ACC112 (cell line): Measurements from ENCODE around the gene CKS1B.
A peak's percentile ranks its signal among the peaks of the same experiment; 100 is the strongest.

ENCODE experiments used
- H2AFZ ChIP-seq: fragments of 200-600 bp; sonication (generic); one replicate; pipeline ENCODE4 v1.6.0; 2017; ENCODE audit warnings: antibody characterized with exemption, low read length; ENCODE audit not compliant: unreplicated experiment
- H3K27ac ChIP-seq: fragments of 200-600 bp; sonication (generic); 2 replicates; pipeline ENCODE4 v1.5.1; 2014; ENCODE audit warnings: low read depth, mild to moderate bottlenecking, antibody characterized with exemption, low read length, moderate library complexity
- H3K27me3 ChIP-seq: fragments of 200-600 bp; sonication (generic); 2 replicates; pipeline ENCODE4 v1.6.1; 2014; ENCODE audit warnings: mild to moderate bottlenecking, antibody characterized with exemption, low read length, moderate library complexity, mixed read lengths; ENCODE audit not compliant: insufficient read depth
- H3K36me3 ChIP-seq: fragments of 200-600 bp; sonication (generic); 2 replicates; pipeline ENCODE4 v1.6.1; 2016; ENCODE audit warnings: mild to moderate bottlenecking, antibody characterized with exemption, low read length, moderate library complexity, mixed read lengths; ENCODE audit not compliant: insufficient read depth
- H3K4me1 ChIP-seq: fragments of 200-600 bp; sonication (generic); one replicate; pipeline ENCODE4 v1.6.1; 2016; ENCODE audit warnings: low read length, mixed read lengths; ENCODE audit not compliant: insufficient read depth, unreplicated experiment, control insufficient read depth
- H3K4me3 ChIP-seq: fragments of 200-600 bp; sonication (generic); 2 replicates; pipeline ENCODE4 v1.5.1; 2014; ENCODE audit warnings: mild to moderate bottlenecking, low read depth, low read length
- H3K79me2 ChIP-seq: fragments of 200-600 bp; sonication (generic); one replicate; pipeline ENCODE4 v1.6.0; 2016; ENCODE audit warnings: low read length; ENCODE audit not compliant: control insufficient read depth, unreplicated experiment, insufficient read depth

The CKS1B gene

DNA sequence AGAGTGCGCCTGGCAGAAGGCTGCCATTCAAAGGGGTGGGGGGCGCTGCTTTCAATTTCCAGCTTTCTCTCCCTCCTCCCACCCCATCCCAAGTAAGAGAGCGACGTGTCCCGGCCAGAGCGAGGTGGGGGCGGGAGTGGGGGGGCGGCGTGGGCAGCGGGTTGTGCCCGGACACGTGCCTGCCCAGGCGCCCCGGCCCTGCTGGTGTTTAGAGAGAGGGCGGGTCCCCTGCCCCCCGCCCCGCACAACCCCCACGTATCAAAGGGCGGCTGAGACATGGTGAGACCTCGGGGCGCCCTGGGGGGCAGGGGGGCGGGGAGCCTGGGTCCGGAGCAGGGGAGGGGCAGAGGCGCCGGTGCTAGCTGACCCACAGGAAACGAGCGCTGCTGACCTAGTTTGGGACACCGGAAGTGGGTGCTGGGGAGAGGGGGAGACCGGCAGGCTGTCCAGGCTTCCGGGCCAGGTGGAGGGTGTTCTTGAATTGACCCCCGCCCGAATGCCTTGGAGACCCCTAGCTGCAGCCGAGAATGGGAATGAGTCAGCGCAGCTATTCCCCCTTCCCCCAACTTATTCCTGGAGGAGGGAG lies 29.4 kb downstream of the CKS1B start:
- Histone ChIP-seq H3K27me3 (no peaks in the 10 kb centered on the region), H2AFZ (no peak overlapping the region), H3K79me2 (peaks cover 59% of the 10 kb centered on the region), H3K36me3 (no peaks in the 10 kb centered on the region), H3K27ac (peak overlapping the region; percentile 76), H3K4me3 (peak overlapping the region; percentile 93), H3K4me1 (peaks cover 33% of the 10 kb centered on the region)

DNA sequence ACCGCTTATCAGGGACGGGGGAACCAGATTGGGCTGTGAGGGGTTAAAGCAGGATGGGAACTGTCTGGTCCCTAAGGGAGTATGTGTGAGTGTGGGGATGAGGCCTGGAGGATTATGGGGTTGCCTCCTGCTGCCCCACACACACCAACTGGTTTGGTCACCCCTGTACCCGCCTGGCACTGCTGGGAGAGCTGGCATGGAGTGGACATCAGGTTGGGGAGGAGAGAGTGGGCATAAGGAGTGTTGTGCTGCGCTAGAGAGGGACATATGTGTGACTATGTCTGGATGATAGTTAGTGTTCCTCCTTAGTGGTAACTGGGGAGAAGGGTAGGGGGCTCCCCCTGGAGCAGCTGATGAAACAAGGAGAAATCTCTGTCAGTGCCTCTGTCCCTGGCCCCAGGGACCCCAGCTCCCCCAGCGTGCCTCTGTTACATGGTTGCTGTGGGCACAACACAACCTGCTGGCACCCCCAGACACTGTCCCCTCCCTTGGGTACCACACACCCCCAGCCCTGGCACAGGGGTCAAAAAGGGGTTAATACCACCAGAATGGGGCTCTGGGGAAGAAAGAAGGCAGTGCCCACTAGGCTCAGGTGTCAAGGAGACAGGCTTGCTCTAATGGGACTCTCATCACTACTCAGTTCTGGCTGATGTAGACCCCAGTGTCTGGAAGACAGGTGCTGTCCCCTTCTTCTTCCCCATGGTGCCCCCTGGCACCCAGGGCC lies 30.0 kb downstream of the CKS1B start:
- Histone ChIP-seq H3K79me2 (peaks cover 62% of the 10 kb centered on the region), H3K36me3 (no peaks in the 10 kb centered on the region), H3K4me3 (peak overlapping the region; percentile 93), H3K27ac (peak overlapping the region; percentile 76), H3K4me1 (peaks cover 33% of the 10 kb centered on the region), H2AFZ (no peak overlapping the region), H3K27me3 (no peaks in the 10 kb centered on the region)

DNA sequence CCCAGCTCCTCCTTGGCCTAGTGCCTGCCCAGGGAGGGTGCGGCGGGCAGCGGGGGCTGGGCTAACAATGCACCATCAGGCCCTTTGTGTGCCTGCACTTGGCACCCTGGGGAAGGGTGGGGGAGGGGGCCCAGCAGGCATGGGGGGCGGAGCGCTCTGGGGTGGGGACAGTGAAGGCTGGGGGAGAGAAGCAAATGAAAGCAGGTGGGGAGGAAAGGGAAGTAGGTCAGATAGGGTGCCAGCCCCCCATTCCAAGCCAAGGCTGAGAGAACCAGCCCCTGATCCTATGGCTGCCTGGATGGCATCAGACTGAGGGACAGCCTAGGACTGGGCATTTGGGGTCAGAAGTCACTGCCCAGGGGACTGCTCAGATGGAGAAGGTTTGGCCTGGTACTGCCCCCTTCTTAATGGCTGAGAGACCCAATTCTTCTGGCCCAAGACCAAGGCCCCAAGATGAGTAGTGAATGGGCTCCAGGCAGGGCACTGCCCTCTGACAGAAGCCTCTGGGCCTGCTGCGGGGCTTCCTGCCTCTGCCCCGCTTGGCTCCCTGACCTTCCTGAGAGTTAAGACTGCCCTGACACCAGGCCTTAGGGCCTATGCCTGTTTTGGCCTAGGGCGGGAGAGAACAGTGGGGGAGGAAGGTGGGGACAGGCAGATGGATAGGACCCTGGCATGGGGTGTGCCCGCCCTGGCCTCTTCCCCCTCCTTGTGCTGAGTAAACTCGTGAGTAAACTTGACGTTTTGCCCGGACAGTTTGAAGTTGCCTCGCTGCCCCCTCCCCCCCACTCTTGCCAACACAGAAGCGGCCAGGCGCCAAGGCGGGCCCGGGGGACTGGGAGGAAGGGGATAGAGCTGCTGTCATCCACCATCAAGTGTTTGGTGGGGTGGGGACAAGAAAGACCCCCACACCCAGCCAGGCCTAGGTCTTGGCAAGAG lies 30.9 kb downstream of the CKS1B start:
- Histone ChIP-seq H3K4me1 (peaks cover 24% of the 10 kb centered on the region), H3K27me3 (no peaks in the 10 kb centered on the region), H2AFZ (no peak overlapping the region), H3K79me2 (peaks cover 69% of the 10 kb centered on the region), H3K36me3 (no peaks in the 10 kb centered on the region), H3K4me3 (peak overlapping the region; percentile 93), H3K27ac (peak overlapping the region; percentile 76)

DNA sequence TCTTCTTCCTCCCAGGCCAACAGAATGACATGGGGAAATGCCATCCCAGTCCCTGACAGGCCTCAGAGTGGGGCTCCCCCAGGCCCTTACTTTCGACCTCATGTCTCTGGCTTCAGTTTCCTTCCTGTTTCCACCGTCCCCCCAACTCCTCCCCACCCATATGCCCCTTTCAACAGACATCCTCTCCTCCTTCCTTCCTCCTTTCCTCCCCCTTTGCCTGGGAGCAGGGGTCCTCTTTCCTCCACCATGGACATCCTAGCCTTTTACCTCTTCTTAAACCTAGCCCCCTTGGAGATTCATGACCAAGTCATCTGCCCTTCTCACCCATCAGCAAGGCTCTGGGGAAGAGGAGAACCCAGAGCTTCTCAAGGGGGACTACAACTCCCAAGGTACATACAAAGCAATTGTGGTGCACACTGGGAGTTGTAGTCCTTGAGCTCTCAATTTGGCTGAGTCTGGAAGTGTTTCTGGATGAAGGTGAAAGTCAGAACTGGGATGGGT lies 32.2 kb downstream of the CKS1B start:
- peaks cover 76% of the 10 kb centered on the region for H3K79me2 ChIP-seq

DNA sequence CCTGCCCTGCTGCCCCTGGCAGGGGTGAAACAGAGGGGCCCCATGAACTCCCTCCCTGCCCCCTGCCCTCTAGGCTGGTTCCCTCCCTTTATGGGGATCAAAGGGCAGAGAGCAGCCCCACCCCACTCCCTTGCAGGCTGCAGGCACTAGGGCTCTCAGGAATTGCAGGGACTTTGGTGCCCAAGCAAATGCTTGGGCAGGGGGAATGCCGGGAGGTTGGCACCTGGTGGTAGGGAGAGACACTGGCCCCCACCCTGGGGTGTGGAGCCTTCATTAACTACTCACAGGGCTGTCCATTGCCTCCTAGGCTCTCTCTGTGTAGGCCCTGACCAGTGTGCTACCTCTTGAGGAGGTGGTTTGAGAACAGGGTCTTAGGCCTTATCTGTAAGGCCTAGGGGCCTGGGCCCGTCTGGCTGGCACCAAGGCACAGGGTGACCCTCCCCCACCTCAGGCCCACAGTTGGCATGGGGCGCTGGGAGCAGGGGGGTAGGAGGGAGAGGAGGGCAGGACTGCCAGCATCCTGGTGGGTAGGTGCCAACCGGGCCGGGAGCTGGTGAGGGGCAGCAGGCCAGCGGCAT lies 32.9 kb downstream of the CKS1B start:
- Histone ChIP-seq H3K79me2 (peaks cover 76% of the 10 kb centered on the region), H2AFZ (no peak overlapping the region), H3K4me1 (peaks cover 38% of the 10 kb centered on the region), H3K4me3 (no peak overlapping the region), H3K27me3 (no peaks in the 10 kb centered on the region), H3K36me3 (no peaks in the 10 kb centered on the region), H3K27ac (no peak overlapping the region)

More for the DNA sequence above, 32.2 kb downstream of the CKS1B start:
- Histone ChIP-seq H2AFZ (no peak overlapping the region), H3K36me3 (no peaks in the 10 kb centered on the region), H3K27ac (no peak overlapping the region), H3K4me1 (peaks cover 32% of the 10 kb centered on the region), H3K27me3 (no peaks in the 10 kb centered on the region), H3K4me3 (no peak overlapping the region)

DNA sequence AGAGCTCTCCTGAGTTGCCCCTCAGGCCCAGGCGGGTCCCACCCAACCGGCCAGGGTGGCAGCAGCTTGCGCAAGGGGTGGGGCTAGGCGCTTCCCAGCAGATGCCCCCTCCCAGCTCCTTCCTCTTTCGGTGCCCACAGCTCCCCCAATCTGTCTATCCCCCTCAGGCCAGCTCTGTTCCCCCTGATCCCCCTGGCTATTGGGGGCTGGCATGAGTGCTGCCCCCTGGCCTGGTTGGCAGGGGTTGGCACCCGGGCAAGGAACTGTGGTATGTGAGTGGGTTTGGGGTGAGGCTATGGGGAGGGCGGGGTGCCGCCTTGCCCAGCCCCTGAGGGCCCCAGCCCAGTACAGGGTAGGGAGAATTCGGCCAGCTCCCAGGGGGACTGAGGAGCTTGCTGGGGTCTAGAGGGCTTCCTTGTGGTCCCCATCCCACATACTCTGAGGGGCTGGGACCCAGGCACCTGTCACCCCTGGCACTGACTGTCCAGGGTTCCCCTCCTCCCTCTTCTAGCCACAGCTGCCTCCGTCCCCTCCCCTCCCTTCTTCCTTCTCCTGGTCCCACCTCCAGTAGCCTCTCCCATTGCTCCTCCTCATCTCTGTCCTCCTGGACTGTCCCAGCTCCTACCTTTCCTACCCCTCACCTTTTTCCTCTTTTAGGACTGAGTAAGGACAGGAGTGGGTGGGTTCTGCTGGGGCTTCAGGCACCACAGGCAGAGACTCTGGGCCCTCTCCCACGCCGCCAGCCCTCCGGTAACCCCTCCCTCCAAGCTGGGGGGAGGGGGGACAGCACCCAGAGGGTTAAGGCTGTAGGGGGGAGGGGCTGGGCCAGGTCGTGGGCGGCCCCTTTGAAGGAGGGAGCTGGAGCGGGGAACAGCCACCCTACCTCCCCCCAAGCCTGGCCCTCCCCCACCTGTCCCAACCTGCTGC lies 33.8 kb downstream of the CKS1B start:
- peaks cover 44% of the 10 kb centered on the region for H3K4me1 ChIP-seq
- no peaks in the 10 kb centered on the region for H3K27me3 ChIP-seq
- H3K79me2 ChIP-seq: peaks cover 70% of the 10 kb centered on the region
- H2AFZ ChIP-seq: no peak overlapping the region
- no peaks in the 10 kb centered on the region for H3K36me3 ChIP-seq
- H3K27ac ChIP-seq: no peak overlapping the region
- no peak overlapping the region for H3K4me3 ChIP-seq

DNA sequence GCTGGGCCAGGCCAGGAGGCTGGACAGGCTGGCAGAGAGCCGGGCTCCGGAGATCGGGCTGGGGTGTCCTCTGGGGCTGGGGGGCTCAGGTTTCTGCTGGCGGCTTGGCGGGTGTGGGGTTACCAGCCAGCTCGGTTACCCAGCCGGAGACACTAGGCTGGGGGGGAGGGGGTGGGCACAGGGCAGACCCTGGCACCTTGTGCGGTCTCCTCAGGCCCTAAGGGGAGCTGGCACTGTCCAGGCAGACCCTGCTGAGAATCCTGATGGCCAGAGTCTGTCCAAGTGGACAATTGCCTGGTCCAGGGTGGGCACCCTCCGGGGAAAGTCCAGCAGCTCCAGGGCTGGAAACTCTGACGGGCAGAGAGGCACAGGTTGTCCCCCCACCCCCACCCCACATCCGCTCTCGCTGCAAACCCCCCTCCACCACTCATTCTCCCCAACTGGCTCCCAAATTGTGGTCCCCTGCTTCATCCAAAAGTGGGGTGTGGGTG lies 34.8 kb downstream of the CKS1B start:
- Histone ChIP-seq H3K27ac (no peak overlapping the region), H3K4me3 (no peak overlapping the region), H3K79me2 (peaks cover 61% of the 10 kb centered on the region), H3K27me3 (no peaks in the 10 kb centered on the region), H3K4me1 (peaks cover 41% of the 10 kb centered on the region), H3K36me3 (peaks cover 5% of the 10 kb centered on the region; the same call in 1 of the 2 replicates), H2AFZ (no peak overlapping the region)

DNA sequence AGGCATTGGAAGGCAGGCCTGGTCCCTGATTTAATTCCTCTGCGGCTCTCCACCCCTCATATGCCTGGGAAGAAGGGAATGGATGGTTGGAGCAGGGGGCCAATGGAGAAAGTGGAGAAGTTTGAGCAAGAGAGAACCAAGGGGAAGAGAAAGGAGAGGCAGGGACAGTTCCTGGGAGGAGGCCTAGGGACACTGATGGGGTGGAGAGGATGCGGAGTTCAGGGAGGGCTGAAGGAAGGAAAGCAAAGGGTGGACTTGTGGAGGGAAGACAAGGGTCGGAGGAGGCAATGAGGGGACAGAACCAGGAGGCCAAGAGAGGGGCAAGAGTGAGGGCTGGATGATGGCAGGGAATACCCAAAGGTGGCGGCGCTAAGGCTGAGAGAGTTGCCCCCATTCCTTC lies 35.3 kb downstream of the CKS1B start:
- H3K27me3 ChIP-seq: no peaks in the 10 kb centered on the region
- H3K4me1 ChIP-seq: peaks cover 37% of the 10 kb centered on the region
- no peak overlapping the region for H3K4me3 ChIP-seq
- H3K36me3 ChIP-seq: peaks cover 5% of the 10 kb centered on the region; the same call in 1 of the 2 replicates
- H3K27ac ChIP-seq: no peak overlapping the region
- no peak overlapping the region for H2AFZ ChIP-seq
- H3K79me2 ChIP-seq: peaks cover 56% of the 10 kb centered on the region

DNA sequence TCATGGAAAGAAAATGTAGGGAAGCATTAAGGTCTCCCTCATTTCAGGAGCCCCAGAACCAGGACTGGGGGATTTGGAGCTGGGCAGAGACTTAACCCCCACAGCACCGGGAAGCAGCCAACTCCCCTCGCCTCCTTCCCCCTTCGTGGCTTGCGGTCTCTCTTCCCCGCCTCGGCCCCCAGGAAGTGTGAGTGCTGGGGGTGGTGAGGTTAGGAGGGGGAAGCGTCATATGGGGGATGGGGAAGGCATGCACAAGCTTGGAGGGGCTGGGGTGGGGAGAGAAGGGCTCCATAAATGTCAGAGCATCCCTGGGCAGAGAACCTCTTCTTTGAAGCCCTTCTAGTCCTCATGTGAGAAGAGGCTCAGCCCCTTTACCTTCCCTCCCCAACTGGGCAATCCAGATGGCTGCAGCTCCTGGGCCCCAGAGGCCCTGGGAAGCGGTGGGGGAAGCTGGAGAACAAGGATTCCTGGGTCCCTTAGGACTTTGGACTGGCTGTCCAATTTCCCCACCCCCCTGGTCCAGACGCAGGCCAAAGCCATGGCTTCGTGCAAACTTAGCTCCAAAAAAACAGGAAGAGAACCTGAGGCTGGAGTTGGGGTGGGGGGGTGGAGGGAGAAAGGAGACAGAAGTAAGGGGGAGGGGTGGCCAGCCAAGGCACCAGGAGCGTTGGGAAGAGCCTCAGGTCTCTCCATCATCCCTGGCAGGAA lies 35.9 kb downstream of the CKS1B start:
- no peak overlapping the region for H3K27ac ChIP-seq
- no peaks in the 10 kb centered on the region for H3K27me3 ChIP-seq
- peaks cover 5% of the 10 kb centered on the region; the same call in 1 of the 2 replicates for H3K36me3 ChIP-seq
- no peak overlapping the region for H2AFZ ChIP-seq
- H3K79me2 ChIP-seq: peaks cover 50% of the 10 kb centered on the region
- no peak overlapping the region for H3K4me3 ChIP-seq
- H3K4me1 ChIP-seq: peaks cover 30% of the 10 kb centered on the region
